Measurements from ENCODE around the gene ADAMTSL3.
"Not testable (repeated sequence)": the region's sequence is repeated elsewhere in the genome, so short reads cannot be mapped to it uniquely, and the experiment has no call there.

Gene ADAMTSL3

DNA sequence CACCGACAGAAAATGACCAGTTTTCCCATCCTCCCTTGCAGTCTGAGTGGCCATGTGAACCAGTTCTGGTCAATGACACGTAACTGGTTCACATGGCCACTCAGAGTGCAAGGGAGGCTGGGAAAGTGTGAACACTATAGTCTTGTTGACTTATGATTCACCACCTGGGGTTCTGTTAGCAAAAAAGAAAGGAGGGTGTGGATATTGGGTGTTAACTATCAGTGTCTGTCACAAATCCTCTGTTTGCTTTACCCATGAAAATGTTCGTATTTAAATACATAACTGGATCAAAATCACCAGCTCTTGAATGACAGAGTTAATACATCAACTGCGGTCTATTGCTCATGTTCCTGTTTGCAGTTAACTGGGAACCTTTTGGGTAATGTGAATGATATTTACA is 92.3 kb downstream of the ADAMTSL3 start:
- DNase-seq (ENCODE audit: low read depth in 3 of 3), result no peak

GRCh38 chr15:83747050-83747717 is 93.3 kb downstream of the ADAMTSL3 start:
- DNase-seq (ENCODE audit: low read depth in 3 of 3), result no peak

DNA sequence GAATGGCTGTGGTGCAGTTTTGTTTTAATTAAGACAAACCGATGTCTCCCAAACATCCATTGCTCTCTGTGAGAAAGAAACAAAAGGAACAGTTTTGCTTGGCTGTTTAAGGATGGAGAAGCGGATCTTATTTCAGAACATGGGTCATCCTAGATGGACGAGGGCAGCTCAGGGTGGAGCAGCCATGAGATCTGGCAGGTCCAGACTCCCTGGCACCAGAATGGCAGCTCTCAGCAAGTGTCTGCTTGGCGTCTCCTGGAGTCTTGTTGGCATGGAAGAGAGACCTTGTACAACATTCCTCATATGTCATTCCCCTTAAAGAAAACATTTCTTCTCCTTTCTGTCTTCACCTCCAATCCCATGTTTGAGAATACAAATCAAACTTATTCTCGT is 93.8 kb downstream of the ADAMTSL3 start:
- DNase-seq (ENCODE audit: low read depth in 3 of 3), result no peak

DNA sequence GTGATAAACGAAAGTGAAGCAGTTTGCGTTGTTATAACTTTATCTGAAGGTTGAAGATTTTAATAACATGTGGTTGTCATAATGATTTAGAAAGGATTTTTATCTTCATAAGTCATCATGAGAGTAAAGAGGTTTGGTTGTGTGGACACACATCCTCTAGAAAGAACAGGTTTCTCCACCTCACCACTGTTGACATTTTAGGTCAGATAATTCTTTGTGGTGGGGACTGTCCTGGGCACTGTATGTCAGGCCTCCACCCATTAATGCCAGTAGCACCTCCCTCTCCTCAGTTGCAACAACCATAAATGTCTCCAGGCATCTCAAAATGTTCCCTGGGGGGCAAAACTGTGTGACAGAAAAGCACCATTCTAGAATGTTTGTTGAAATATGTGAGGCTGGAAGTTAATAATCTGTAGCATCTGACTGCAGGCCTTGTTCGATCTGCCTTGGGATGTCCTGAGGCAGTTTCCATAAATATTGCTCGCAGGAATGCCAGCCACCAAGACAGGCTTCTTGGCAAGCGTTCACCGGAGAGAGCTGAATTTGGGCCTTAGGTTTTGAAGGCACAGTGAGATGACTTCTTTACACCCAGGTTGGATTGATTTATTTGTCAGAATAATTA is 100.1 kb downstream of the ADAMTSL3 start:
- DNase-seq (ENCODE audit: low read depth in 3 of 3), result no peak

DNA sequence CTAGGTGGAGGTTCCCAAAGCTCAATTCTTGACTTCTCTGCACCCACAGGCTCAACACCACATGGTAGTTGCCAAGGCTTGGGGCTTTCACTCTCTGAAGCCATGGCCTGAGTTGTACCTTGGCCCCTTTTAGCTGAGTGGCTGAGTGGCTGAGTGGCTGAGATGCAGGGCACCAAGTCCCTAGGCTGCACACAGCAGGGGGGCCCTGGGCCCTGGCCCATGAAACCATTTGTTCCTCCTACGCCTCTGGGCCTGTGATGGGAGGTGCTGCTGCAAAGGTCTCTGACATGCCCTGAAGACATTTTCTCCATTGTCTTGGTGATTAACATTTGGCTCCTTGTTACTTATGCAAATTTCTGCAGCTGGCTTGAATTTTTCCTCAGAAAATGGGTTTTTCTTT is 103.4 kb downstream of the ADAMTSL3 start:
- DNase-seq (ENCODE audit: low read depth in 3 of 3), result not testable (repeated sequence)

GRCh38 chr15:83762367-83762766 is 108.4 kb downstream of the ADAMTSL3 start:
- DNase-seq (ENCODE audit: low read depth in 3 of 3), result no peak

DNA sequence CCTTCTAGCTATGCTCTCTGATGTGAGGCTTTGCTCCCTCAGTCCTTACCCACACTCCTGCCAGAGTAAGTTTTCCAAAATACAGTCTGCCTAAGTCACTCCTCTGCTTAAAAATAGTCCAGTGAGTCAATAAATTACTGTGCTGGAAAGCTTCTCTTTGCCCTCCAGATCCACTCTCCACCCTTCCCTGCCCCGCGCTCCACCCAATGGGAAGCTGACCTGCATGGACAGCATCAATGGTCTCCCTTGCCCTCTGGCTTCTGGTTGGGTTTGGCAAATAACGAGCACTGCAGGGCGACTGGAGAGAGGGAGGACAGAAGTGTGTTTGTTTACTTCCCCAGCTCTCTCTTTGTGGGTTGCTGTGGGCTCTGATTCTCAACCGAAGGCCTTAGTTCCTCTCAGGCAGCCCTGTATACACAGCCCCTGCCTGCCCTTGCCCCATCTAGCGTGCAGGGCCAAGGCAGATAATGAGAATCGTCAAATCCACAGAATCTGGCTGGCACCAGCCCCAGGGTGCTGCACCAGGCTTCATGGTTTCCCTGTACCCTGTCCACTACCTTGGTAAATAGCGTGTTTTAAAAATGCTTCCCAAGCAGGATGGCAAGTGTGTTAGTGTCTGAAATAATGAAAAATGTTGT is 110.4 kb downstream of the ADAMTSL3 start:
- DNase-seq (ENCODE audit: low read depth in 3 of 3), result no peak

GRCh38 chr15:83766339-83766738 is 112.4 kb downstream of the ADAMTSL3 start:
- no peak for DNase-seq (ENCODE audit: low read depth in 3 of 3)

DNA sequence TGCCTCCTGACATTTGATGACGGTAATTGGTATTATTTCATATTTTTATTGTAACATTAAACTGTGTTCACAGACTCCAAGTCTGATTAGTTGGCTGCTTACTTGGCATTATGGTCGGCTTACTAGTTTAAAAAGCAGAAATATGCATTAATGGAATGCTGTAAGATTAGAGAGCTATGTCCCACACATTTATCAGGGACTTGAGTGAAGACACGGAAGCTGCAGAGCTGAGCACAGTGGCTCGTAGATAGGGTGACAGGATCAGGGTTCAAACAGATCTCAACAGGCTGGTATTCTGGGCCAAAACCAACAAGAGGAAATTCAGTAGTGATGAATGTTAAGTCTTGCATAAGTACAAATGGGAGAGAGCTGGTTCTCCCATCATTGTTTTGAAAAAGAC is 113.8 kb downstream of the ADAMTSL3 start:
- no peak for DNase-seq (ENCODE audit: low read depth in 3 of 3)

DNA sequence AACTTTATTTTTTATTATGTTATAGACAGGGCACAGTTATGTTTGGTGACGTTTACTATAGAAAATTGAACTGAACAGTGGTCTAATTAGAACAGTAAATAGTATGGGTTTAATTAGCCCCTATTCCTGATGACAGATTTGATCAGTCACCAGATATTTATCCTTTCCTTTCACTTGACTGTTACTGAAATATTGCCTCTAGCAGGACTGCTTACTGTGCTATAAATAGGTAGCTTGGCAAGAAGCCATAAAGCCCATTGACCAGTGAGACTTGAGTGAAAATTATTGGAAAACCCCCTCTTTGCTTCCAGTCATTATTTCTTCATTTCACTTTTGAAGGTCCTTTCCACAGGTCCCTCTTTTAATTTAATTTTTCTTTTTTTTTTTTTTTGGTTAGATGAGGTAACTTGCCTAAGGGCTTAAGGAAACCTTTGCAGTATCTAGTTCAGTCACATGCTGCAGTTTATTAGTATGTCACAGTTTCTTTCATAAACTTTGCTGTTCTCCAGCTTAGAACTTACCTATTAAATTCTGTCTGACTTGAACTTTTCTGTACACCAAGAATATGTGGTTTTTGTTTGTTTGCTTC is 115.6 kb downstream of the ADAMTSL3 start:
- DNase-seq (ENCODE audit: low read depth in 3 of 3), result no peak

DNA sequence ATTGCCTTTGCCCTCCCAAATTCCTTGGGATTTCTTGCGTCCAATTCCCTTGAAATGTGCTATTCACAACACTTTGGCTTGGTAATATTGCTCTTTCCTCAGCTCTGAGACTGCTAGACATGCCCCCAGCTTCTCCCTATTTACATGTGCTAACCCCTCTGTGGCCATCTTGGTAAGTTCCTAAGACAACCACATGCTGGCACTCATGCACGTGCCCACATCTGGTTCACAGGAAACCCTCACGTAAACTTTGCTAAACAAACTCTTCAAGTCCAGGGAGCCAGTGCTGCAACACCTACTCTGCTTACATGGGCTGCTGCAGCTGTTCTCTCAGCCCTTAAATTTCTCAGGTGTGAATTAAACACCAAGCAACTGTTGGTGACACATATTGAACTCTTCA is 121.8 kb downstream of the ADAMTSL3 start:
- DNase-seq (ENCODE audit: low read depth in 3 of 3), result no peak

GRCh38 chr15:83776986-83777385 is 123.1 kb downstream of the ADAMTSL3 start:
- no peak for DNase-seq (ENCODE audit: low read depth in 3 of 3)

- no peak for DNase-seq (ENCODE audit: low read depth in 3 of 3)
These were observed 129.3 kb downstream of the ADAMTSL3 start for GRCh38 chr15:83783227-83783626.

DNA sequence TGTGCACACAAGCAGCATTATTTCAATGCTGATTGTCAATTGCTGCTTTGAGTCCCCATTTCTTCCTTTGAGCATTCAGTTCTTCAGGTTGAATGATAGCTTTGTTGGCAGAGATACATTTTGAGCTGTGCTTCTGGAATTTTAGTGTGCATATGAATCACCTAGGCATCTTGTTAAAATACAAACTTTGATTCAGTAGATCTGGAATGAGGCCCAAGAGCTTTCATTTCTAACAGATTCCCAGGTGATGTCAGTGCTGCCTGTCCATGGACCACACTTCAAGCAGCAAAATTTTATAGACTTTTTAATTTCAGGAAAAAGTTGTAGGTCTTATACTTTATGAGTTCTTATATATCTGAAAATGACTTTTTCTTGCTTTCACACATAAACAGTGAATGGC is 131.1 kb downstream of the ADAMTSL3 start:
- no peak for DNase-seq (ENCODE audit: low read depth in 3 of 3)

DNA sequence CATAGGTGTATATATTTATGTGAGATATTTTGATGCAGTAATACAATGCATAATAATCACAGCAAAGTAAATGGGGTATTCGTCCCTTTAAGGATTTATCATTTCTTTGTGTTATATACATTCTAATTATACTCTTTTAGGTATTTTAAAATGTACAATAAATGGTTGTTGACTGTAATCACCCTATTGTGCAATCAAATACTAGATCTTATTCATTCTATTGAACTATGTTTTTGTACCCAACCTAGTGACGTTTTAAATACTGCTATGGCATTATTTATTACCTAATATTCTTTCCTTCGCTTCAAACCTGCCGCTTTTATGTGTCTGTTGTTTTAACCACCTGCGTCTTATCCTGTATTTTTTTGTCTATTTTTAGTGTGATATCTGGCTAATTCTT is 132.4 kb downstream of the ADAMTSL3 start:
- DNase-seq (ENCODE audit: low read depth in 3 of 3), result no peak

- DNase-seq (ENCODE audit: low read depth in 3 of 3), result no peak
These were observed 139.1 kb downstream of the ADAMTSL3 start for GRCh38 chr15:83793069-83793468.

GRCh38 chr15:83794209-83794608 is 140.3 kb downstream of the ADAMTSL3 start:
- DNase-seq (ENCODE audit: low read depth in 3 of 3), result no peak

- DNase-seq (ENCODE audit: low read depth in 3 of 3), result no peak
These were observed 155.4 kb downstream of the ADAMTSL3 start for GRCh38 chr15:83809345-83809744.

DNA sequence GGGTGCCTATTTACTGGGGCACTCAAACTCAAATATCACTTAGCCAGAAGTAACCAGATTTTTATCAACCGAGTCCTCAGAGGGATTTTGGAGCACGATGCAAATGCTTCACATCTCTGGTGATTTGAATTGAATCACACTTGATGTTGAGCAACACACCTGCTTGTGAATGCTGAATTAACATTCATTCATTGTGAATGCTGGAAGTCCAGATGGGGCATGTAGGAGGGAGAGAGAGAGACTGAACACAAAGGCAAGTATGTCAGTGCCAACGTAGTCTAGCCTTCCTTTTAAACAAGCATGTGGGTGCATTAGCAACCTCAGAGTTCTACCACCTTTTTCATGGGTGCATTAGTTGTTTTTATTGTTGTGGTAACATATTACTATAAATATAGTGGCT is 156.2 kb downstream of the ADAMTSL3 start:
- no peak for DNase-seq (ENCODE audit: low read depth in 3 of 3)

DNA sequence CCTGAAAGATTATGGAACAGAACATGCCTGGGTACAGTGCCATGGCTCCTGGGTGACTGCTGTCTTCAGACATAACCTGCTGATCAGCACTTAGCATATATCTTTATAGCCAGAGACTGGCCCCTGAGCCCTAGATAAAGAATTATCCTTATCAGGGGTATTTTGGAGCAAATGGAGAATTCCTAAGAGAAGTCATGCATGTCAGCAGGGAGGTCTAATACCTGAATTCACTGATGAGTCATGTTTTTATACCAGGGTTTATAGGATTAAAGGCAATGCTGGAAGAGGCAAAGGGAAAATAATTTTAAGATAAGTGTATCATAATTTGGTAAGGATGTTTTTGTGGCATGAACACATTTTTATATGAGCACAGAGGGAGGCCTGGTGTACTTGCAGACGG is 159.8 kb downstream of the ADAMTSL3 start:
- DNase-seq (ENCODE audit: low read depth in 3 of 3), result no peak

DNA sequence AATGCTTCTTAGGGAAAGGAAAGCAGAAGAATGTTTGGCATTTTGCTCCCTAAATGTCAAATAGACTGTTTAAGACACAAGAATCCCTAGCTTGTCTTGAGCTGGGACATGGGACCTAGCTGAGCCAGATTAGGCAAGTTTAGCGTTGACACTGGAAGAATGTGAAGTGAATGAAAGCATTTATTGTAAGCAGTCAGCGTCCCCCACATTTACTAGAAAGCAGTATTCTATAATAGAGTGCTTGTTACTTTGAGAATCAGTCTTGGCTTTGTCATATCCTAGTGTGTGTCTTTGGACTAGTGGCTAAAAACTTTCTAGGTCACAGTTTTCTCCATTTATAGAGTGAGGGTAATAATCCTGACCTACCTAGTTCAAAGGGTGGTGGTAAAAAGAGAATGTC is 161.6 kb downstream of the ADAMTSL3 start:
- no peak for DNase-seq (ENCODE audit: low read depth in 3 of 3)

GRCh38 chr15:83816124-83816883 is 162.4 kb downstream of the ADAMTSL3 start:
- no peak for DNase-seq (ENCODE audit: low read depth in 3 of 3)
